SK-N-SH treated with all-trans-retinoic acid at 6 μM for 48 hours (cell line): Measurements from ENCODE around the gene NSL1.
"Not testable (repeated sequence)": the region's sequence is repeated elsewhere in the genome, so short reads cannot be mapped to it uniquely, and the experiment has no call there.

Experiments
- ATAC-seq: fragments of 200-7000 bp; cut with Tn5 transposase; 3 replicates; pipeline ENCODE4 v1.9.1; 2020; ENCODE audit warnings: mild to moderate bottlenecking, moderate library complexity
- ARNTL ChIP-seq: fragments of 450-650 bp; formaldehyde crosslinking; IDR thresholded peaks from 2 replicates; pipeline ENCODE4 v1.5.0; 2020; ENCODE audit warnings: low read depth, mild to moderate bottlenecking, moderate library complexity, borderline replicate concordance
- BACH2 ChIP-seq: fragments of 250-450 bp; sonication (Bioruptor Pico); IDR thresholded peaks from 2 replicates; pipeline ENCODE4 v1.9.0; 2021; ENCODE audit warnings: mild to moderate bottlenecking, borderline replicate concordance
- CREB5 ChIP-seq: fragments of 250-450 bp; sonication (Bioruptor Pico); IDR thresholded peaks from 2 replicates; pipeline ENCODE4 v1.5.1; 2020; ENCODE audit warnings: low read depth, mild to moderate bottlenecking, moderate library complexity
- CSDC2 ChIP-seq: fragments of 250-450 bp; sonication (Bioruptor Pico); IDR thresholded peaks from 2 replicates; pipeline ENCODE4 v1.5.0; 2020; ENCODE audit warnings: mild to moderate bottlenecking, moderate library complexity
- CSRNP3 ChIP-seq: fragments of 250-450 bp; sonication (Bioruptor Pico); IDR thresholded peaks from 2 replicates; pipeline ENCODE4 v1.5.1; 2021; ENCODE audit warnings: mild to moderate bottlenecking, moderate library complexity
- GLIS3 ChIP-seq: fragments of 250-450 bp; sonication (Bioruptor Pico); IDR thresholded peaks from 2 replicates; pipeline ENCODE4 v1.5.0; 2020; ENCODE audit warnings: mild to moderate bottlenecking, moderate library complexity
- PATZ1 ChIP-seq: fragments of 250-450 bp; sonication (Bioruptor Pico); IDR thresholded peaks from 2 replicates; pipeline ENCODE4 v1.8.0; 2020; ENCODE audit warnings: mild to moderate bottlenecking, moderate library complexity, borderline replicate concordance
- POU6F1 ChIP-seq: fragments of 250-450 bp; sonication (Bioruptor Pico); IDR thresholded peaks from 2 replicates; pipeline ENCODE4 v1.8.0; 2021; ENCODE audit warnings: low read depth, mild to moderate bottlenecking, moderate library complexity, borderline replicate concordance
- PPARA ChIP-seq: fragments of 250-450 bp; sonication (Bioruptor Pico); IDR thresholded peaks from 2 replicates; pipeline ENCODE4 v1.5.0; 2020; ENCODE audit warnings: mild to moderate bottlenecking, borderline replicate concordance
- RARB ChIP-seq: fragments of 250-450 bp; sonication (Bioruptor Pico); IDR thresholded peaks from 2 replicates; pipeline ENCODE4 v1.8.0; 2021; ENCODE audit warnings: mild to moderate bottlenecking, moderate library complexity
- SNAI2 ChIP-seq: fragments of 250-450 bp; sonication (Bioruptor Pico); IDR thresholded peaks from 2 replicates; pipeline ENCODE4 v1.5.0; 2020; ENCODE audit warnings: mild to moderate bottlenecking, moderate library complexity
- TCF4 ChIP-seq: fragments of 250-450 bp; sonication (Bioruptor Pico); IDR thresholded peaks from 2 replicates; pipeline ENCODE4 v1.8.0; 2021; ENCODE audit warnings: mild to moderate bottlenecking, moderate library complexity, borderline replicate concordance
- TOX ChIP-seq: fragments of 250-450 bp; sonication (Bioruptor Pico); IDR thresholded peaks from 2 replicates; pipeline ENCODE4 v1.8.0; 2021; ENCODE audit warnings: mild to moderate bottlenecking, moderate library complexity, borderline replicate concordance
- TSHZ2 ChIP-seq: fragments of 250-450 bp; sonication (Bioruptor Pico); IDR thresholded peaks from 2 replicates; pipeline ENCODE4 v1.5.0; 2020; ENCODE audit warnings: mild to moderate bottlenecking, moderate library complexity
- ZC3H10 ChIP-seq: fragments of 250-450 bp; sonication (Bioruptor Pico); IDR thresholded peaks from 2 replicates; pipeline ENCODE4 v1.5.1; 2021; ENCODE audit warnings: mild to moderate bottlenecking, moderate library complexity
- ZFP3 ChIP-seq: fragments of 250-450 bp; sonication (Bioruptor Pico); IDR thresholded peaks from 2 replicates; pipeline ENCODE4 v1.5.0; 2020; ENCODE audit warnings: mild to moderate bottlenecking, moderate library complexity
- ZFP30 ChIP-seq: fragments of 450-650 bp; formaldehyde crosslinking; IDR thresholded peaks from 2 replicates; pipeline ENCODE4 v1.5.0; 2022; ENCODE audit warnings: mild to moderate bottlenecking, moderate library complexity
- ZNF565 ChIP-seq: fragments of 450-650 bp; formaldehyde crosslinking; conservative IDR thresholded peaks from 2 replicates; pipeline ENCODE4 v1.5.0; 2020; ENCODE audit warnings: low read depth, mild to moderate bottlenecking, moderate library complexity
- ZNF70 ChIP-seq: fragments of 450-650 bp; formaldehyde crosslinking; IDR thresholded peaks from 2 replicates; pipeline ENCODE4 v1.5.0; 2020; ENCODE audit warnings: mild to moderate bottlenecking, moderate library complexity
- ZNF8 ChIP-seq: fragments of 450-650 bp; formaldehyde crosslinking; IDR thresholded peaks from 2 replicates; pipeline ENCODE4 v1.5.0; 2020; ENCODE audit warnings: mild to moderate bottlenecking, moderate library complexity

NSL1 gene

GRCh38 chr1:212713465-212714136 is 78.0 kb downstream of the NSL1 start:
- no peak for ATAC-seq
- TF ChIP-seq ZNF8 (CRISPR knock-in tag) (peak; percentile 92), ZNF70 (CRISPR knock-in tag) (no peak), ZFP3 (CRISPR knock-in tag) (no peak)

- peak; percentile 78 for ATAC-seq
- TF ChIP-seq ZC3H10 (CRISPR knock-in tag) (no peak), BACH2 (CRISPR knock-in tag) (no peak), ZFP3 (CRISPR knock-in tag) (no peak), TSHZ2 (CRISPR knock-in tag) (no peak), PATZ1 (no peak), ZNF565 (CRISPR knock-in tag) (no peak), ARNTL (CRISPR knock-in tag) (no peak), ZNF70 (CRISPR knock-in tag) (no peak), GLIS3 (CRISPR knock-in tag) (no peak), CSDC2 (CRISPR knock-in tag) (no peak), ZNF8 (CRISPR knock-in tag) (no peak), TCF4 (CRISPR knock-in tag) (no peak), CSRNP3 (CRISPR knock-in tag) (no peak), RARB (CRISPR knock-in tag) (no peak), ZFP30 (CRISPR knock-in tag) (no peak), CREB5 (CRISPR knock-in tag) (no peak), TOX (CRISPR knock-in tag) (no peak)
Observed at GRCh38 chr1:212712451-212713303, 78.9 kb downstream of the NSL1 start.

- not testable (repeated sequence) for ATAC-seq
Observed at GRCh38 chr1:212711974-212712373, 79.6 kb downstream of the NSL1 start.

GRCh38 chr1:212710566-212710965 is 81.0 kb downstream of the NSL1 start:
- no peak for ATAC-seq
- TF ChIP-seq SNAI2 (no peak), TOX (CRISPR knock-in tag) (no peak), CSDC2 (CRISPR knock-in tag) (no peak), PPARA (no peak), ARNTL (CRISPR knock-in tag) (no peak), RARB (CRISPR knock-in tag) (no peak), ZC3H10 (CRISPR knock-in tag) (no peak), ZFP3 (CRISPR knock-in tag) (no peak), ZFP30 (CRISPR knock-in tag) (no peak), GLIS3 (CRISPR knock-in tag) (no peak), POU6F1 (CRISPR knock-in tag) (no peak), CSRNP3 (CRISPR knock-in tag) (no peak), CREB5 (CRISPR knock-in tag) (no peak), BACH2 (CRISPR knock-in tag) (no peak), TCF4 (CRISPR knock-in tag) (no peak)
